Activated CD8-positive, alpha-beta T cell treated with anti-CD3 and anti-CD28 coated beads for 36 hours (primary cell): ENCODE measurements around the gene ITGA5. TPM values are rescaled to one million over a fixed set of nuclear protein-coding genes. Genes with fewer than 3 reads are reported as not detected.

Experiments used
- ATAC-seq: fragments of 200-7000 bp; cut with Tn5 transposase; one replicate; pipeline ENCODE4 v1.10.0; 2021; ENCODE audit warnings: mild to moderate bottlenecking, moderate library complexity
- CTCF ChIA-PET: fragments of 350-600 bp; sonication (Branson Sonifier 250); formaldehyde crosslinking; loops from one replicate; lab custom pipeline; 2021; ENCODE audit warnings: antibody characterized with exemption; lab: Charles Lee
- POLR2A ChIA-PET: fragments of 350-600 bp; sonication (Branson Sonifier 250); formaldehyde crosslinking; loops from one replicate; lab custom pipeline; 2021; ENCODE audit warnings: antibody characterized with exemption; lab: Charles Lee
- DNase-seq: peaks from one replicate; pipeline ENCODE4 v3.0.0-alpha.2; 2020
- H3K27ac Mint-ChIP-seq: one replicate; pipeline ENCODE4 v1.8.0; 2021; ENCODE audit warnings: mild to moderate bottlenecking, mixed read lengths
- H3K27me3 Mint-ChIP-seq: one replicate; pipeline ENCODE4 v1.8.0; 2021; ENCODE audit warnings: mixed read lengths
- H3K36me3 Mint-ChIP-seq: one replicate; pipeline ENCODE4 v1.8.0; 2021; ENCODE audit warnings: low read depth, mixed read lengths
- H3K4me1 Mint-ChIP-seq: one replicate; pipeline ENCODE4 v1.8.0; 2021; ENCODE audit warnings: low read depth, mixed read lengths
- H3K4me3 Mint-ChIP-seq: one replicate; pipeline ENCODE4 v1.8.0; 2021; ENCODE audit warnings: mild to moderate bottlenecking, moderate library complexity, mixed read lengths
- H3K9me3 Mint-ChIP-seq: one replicate; pipeline ENCODE4 v1.8.0; 2021; ENCODE audit warnings: mixed read lengths
- intact Hi-C: fragments of 100-400 bp; cut with micrococcal nuclease; formaldehyde crosslinking; loops from one replicate; pipeline ENCODE4 v1.10.0; 2022
- total RNA-seq, 2 experiments: library from RNA; stranded (reverse); gene quantifications; one replicate each; pipeline ENCODE4 v1.2.3, GENCODE V29; 2021
- TF ChIP-seq, protein P1 (sequence below): fragments of 200-600 bp; IDR thresholded peaks from one replicate; pipeline ENCODE4 v1.8.0; 2022; ENCODE audit warnings: antibody characterized with exemption, mild to moderate bottlenecking

Gene ITGA5
- total RNA-seq, 2 experiments from 2014 or later = 35.2 to 36.6 TPM

GRCh38 chr12:54398218-54398617, 20.8 kb downstream of the ITGA5 start:
- no peak overlapping the region for H3K27ac Mint-ChIP-seq
- intact Hi-C loops = no loop called here
- ATAC-seq (no peak), DNase-seq (no peak)
- peaks cover 33% of the 10 kb centered on the region for H3K36me3 Mint-ChIP-seq
- TF ChIP-seq, protein P1, sequence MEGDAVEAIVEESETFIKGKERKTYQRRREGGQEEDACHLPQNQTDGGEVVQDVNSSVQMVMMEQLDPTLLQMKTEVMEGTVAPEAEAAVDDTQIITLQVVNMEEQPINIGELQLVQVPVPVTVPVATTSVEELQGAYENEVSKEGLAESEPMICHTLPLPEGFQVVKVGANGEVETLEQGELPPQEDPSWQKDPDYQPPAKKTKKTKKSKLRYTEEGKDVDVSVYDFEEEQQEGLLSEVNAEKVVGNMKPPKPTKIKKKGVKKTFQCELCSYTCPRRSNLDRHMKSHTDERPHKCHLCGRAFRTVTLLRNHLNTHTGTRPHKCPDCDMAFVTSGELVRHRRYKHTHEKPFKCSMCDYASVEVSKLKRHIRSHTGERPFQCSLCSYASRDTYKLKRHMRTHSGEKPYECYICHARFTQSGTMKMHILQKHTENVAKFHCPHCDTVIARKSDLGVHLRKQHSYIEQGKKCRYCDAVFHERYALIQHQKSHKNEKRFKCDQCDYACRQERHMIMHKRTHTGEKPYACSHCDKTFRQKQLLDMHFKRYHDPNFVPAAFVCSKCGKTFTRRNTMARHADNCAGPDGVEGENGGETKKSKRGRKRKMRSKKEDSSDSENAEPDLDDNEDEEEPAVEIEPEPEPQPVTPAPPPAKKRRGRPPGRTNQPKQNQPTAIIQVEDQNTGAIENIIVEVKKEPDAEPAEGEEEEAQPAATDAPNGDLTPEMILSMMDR = no peak
- no peaks in the 10 kb centered on the region for H3K9me3 Mint-ChIP-seq
- H3K4me3 Mint-ChIP-seq = no peak overlapping the region
- no peaks in the 10 kb centered on the region for H3K27me3 Mint-ChIP-seq
- peaks cover 13% of the 10 kb centered on the region for H3K4me1 Mint-ChIP-seq
- ChIA-PET POLR2A (interaction anchor here (0.6 to 2.3 kb wide), 4 partner anchors 18 to 144 kb away, joined by 3 to 10 read pairs (median 6); partner anchors contain the start of gene NCKAP1L), CTCF (interaction anchor here (0.6 to 12.3 kb wide), 11 partner anchors 17 to 167 kb away, joined by 3 to 479 read pairs (median 25); partner anchors contain the start of genes GTSF1, ITGA5 and ZNF385A)

DNA sequence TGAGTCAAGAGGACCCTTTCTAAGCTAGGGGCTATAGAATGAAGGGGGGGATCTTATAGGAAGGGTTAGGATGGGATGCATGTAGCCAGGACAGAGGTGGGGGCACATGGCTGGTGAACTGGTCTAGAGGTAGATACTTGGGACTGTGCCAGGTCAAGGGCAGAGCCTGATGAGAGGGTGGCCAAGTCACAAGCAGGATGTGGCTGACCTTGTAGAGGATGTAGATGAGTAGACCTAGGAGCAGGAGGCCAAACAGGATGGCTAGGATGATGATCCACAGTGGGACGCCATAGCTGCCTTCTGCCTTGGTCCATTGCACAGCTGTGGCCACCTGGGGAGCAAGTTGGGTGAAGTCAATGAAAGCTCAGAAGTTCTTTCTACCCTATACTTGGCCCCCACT, 21.9 kb downstream of the ITGA5 start:
- CTCF ChIA-PET = interaction anchor here (1.0 to 12.3 kb wide), 5 partner anchors 17 to 72 kb away, joined by 4 to 479 read pairs (median 18); partner anchors contain the start of genes COPZ1 and ITGA5
- Mint-ChIP-seq H3K36me3 (peaks cover 31% of the 10 kb centered on the region), H3K4me1 (peaks cover 16% of the 10 kb centered on the region), H3K4me3 (no peak overlapping the region), H3K27me3 (no peaks in the 10 kb centered on the region), H3K9me3 (no peaks in the 10 kb centered on the region), H3K27ac (no peak overlapping the region)
- intact Hi-C loops = no loop called here
- POLR2A ChIA-PET = no interaction called here
- TF ChIP-seq, protein P1 = no peak
- no peak for ATAC-seq
- DNase-seq = no peak

- DNase-seq (no peak), ATAC-seq (no peak)
- CTCF ChIA-PET = interaction anchor here (0.9 to 12.3 kb wide), 8 partner anchors 9 to 116 kb away, joined by 3 to 479 read pairs (median 8); partner anchors contain the start of genes CBX5, COPZ1 and ITGA5
- TF ChIP-seq, protein P1 = no peak
- intact Hi-C loops = no loop called here
- no peak overlapping the region for H3K27ac Mint-ChIP-seq
- H3K4me1 Mint-ChIP-seq = peaks cover 21% of the 10 kb centered on the region
- POLR2A ChIA-PET = interaction anchor here (0.6 to 1.5 kb wide), 3 partner anchors 43 to 130 kb away, joined by 3 to 5 read pairs (median 4); no protein-coding TSS in a partner anchor
- peaks cover 26% of the 10 kb centered on the region for H3K36me3 Mint-ChIP-seq
- H3K9me3 Mint-ChIP-seq = no peaks in the 10 kb centered on the region
- H3K4me3 Mint-ChIP-seq = no peak overlapping the region
- H3K27me3 Mint-ChIP-seq = no peaks in the 10 kb centered on the region
These were observed 23.5 kb downstream of the ITGA5 start for GRCh38 chr12:54395545-54395944.

GRCh38 chr12:54394986-54395385, 24.1 kb downstream of the ITGA5 start:
- H3K27ac Mint-ChIP-seq = no peak overlapping the region
- no peak overlapping the region for H3K4me3 Mint-ChIP-seq
- CTCF ChIA-PET = interaction anchor here (1.6 to 12.3 kb wide), 5 partner anchors 10 to 70 kb away, joined by 3 to 479 read pairs (median 12); partner anchors contain the start of genes COPZ1 and ITGA5
- POLR2A ChIA-PET = interaction anchor here (0.6 to 1.5 kb wide), 3 partner anchors 44 to 129 kb away, joined by 3 to 5 read pairs (median 4); no protein-coding TSS in a partner anchor
- intact Hi-C loops = no loop called here
- ATAC-seq (no peak), DNase-seq (no peak)
- peaks cover 25% of the 10 kb centered on the region for H3K36me3 Mint-ChIP-seq
- peaks cover 21% of the 10 kb centered on the region for H3K4me1 Mint-ChIP-seq
- H3K27me3 Mint-ChIP-seq = no peaks in the 10 kb centered on the region
- no peaks in the 10 kb centered on the region for H3K9me3 Mint-ChIP-seq
- TF ChIP-seq, protein P1 = no peak

DNA sequence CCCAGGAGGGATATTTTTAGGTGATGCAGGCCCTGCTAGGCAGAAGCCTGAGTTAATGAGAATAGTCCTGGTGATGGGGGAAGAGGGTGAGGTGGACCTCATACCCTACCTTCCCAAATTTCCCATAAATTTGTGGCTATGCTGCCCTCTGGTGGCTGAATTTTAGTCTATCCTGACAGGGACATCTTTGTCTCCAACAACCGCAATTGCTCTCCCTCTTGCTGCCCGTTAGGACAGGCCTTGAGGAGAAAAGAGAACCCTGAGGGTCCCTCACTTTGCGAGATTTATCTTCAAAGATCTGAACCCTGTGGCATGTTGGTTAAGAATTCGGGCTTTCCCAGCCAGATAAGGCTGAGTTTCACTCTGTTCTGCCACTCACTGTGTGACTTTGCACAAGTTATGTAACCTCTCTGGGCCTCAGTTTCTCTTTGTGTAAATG, 24.8 kb downstream of the ITGA5 start:
- Mint-ChIP-seq H3K4me1 (peaks cover 24% of the 10 kb centered on the region), H3K9me3 (no peaks in the 10 kb centered on the region), H3K27ac (no peak overlapping the region), H3K27me3 (no peaks in the 10 kb centered on the region), H3K4me3 (no peak overlapping the region), H3K36me3 (peaks cover 22% of the 10 kb centered on the region)
- ChIA-PET CTCF (interaction anchor here (1.0 to 2.9 kb wide), 10 partner anchors 11 to 50 kb away, joined by 3 to 24 read pairs (median 4); no protein-coding TSS in a partner anchor), POLR2A (interaction anchor here (1.8 kb wide), 1 partner anchor 52 kb away, joined by 6 read pairs; no protein-coding TSS in a partner anchor)
- intact Hi-C loops = no loop called here
- DNase-seq (peak; percentile 49), ATAC-seq (no peak)
- TF ChIP-seq, protein P1 = peak; percentile 58
